IMR-90 (cell line): ENCODE measurements around the gene ABHD17A. TPM values are rescaled to one million over a fixed set of nuclear protein-coding genes. Genes with fewer than 3 reads are reported as not detected.

Source experiments
- ATAC-seq: fragments of 200-7000 bp; cut with Tn5 transposase; 2 replicates; pipeline ENCODE4 v1.9.1; 2020; ENCODE audit warnings: low read depth, mild to moderate bottlenecking, moderate library complexity
- BruUV-seq: library from RNA; stranded (reverse); fragments of 400-500 nt; replicated peaks from 2 replicates; lab custom pipeline; 2021; lab: Mats Ljungman, UMichigan
- CTCF ChIA-PET: fragments of 300-600 bp; formaldehyde crosslinking; extraction: SDS; loops from one replicate; lab custom pipeline; 2021; ENCODE audit warnings: antibody characterized with exemption; lab: Yijun Ruan, JAX
- POLR2A ChIA-PET: fragments of 300-600 bp; sonication (Branson Sonifier 250); formaldehyde crosslinking; loops from one replicate; lab custom pipeline; 2022; ENCODE audit warnings: antibody characterized with exemption; ENCODE audit not compliant: unreplicated experiment; lab: Charles Lee
- DNase-seq: peaks from one replicate; pipeline ENCODE4 v3.0.0; 2013
- H2AFZ ChIP-seq: replicated peaks from 2 replicates; pipeline ENCODE3; 2013; ENCODE audit warnings: low read length, mild to moderate bottlenecking; ENCODE audit not compliant: poor library complexity
- H2AK5ac ChIP-seq: 2 replicates; pipeline ENCODE4 v1.6.1; 2013; ENCODE audit warnings: low read depth, low read length, inconsistent platforms
- H2AK9ac ChIP-seq: replicated peaks from 2 replicates; pipeline ENCODE3; 2013; ENCODE audit warnings: mild to moderate bottlenecking, low read depth, low read length, moderate library complexity; ENCODE audit not compliant: poor library complexity
- H2BK120ac ChIP-seq: 2 replicates; pipeline ENCODE4 v1.6.1; 2013; ENCODE audit warnings: low read depth, low read length, inconsistent platforms
- H2BK15ac ChIP-seq: 3 replicates; pipeline ENCODE4 v1.6.1; 2013; ENCODE audit warnings: low read depth, low read length, inconsistent platforms
- H2BK20ac ChIP-seq: 2 replicates; pipeline ENCODE4 v1.6.1; 2013; ENCODE audit warnings: low read depth, mild to moderate bottlenecking, inconsistent platforms, low read length, moderate library complexity
- H2BK5ac ChIP-seq: 2 replicates; pipeline ENCODE4 v1.6.1; 2013; ENCODE audit warnings: mild to moderate bottlenecking, low read depth, low read length, inconsistent platforms; ENCODE audit not compliant: poor library complexity, severe bottlenecking
- H3K14ac ChIP-seq: replicated peaks from 2 replicates; pipeline ENCODE4 v1.6.1; 2013; ENCODE audit warnings: low read depth, low read length, inconsistent platforms
- H3K18ac ChIP-seq: 2 replicates; pipeline ENCODE4 v1.6.1; 2013; ENCODE audit warnings: low read depth, low read length, control low read depth
- H3K23ac ChIP-seq: 2 replicates; pipeline ENCODE4 v1.6.1; 2013; ENCODE audit warnings: low read depth, low read length, inconsistent platforms
- H3K27ac ChIP-seq: 2 replicates; pipeline ENCODE4 v1.5.1; 2013; ENCODE audit warnings: mild to moderate bottlenecking, control low read depth, low read length; ENCODE audit not compliant: insufficient read depth
- H3K27me3 ChIP-seq: 2 replicates; pipeline ENCODE4 v1.6.1; 2013; ENCODE audit warnings: low read length; ENCODE audit not compliant: control insufficient read depth, insufficient read depth
- H3K36me3 ChIP-seq: 2 replicates; pipeline ENCODE4 v1.6.1; 2013; ENCODE audit warnings: low read length, mixed read lengths; ENCODE audit not compliant: control insufficient read depth, insufficient read depth
- H3K4ac ChIP-seq: 2 replicates; pipeline ENCODE4 v1.6.1; 2013; ENCODE audit warnings: low read depth, low read length, inconsistent platforms
- H3K4me1 ChIP-seq: 2 replicates; pipeline ENCODE4 v1.6.1; 2013; ENCODE audit warnings: low read length, mixed read lengths; ENCODE audit not compliant: control insufficient read depth, insufficient read depth
- H3K4me2 ChIP-seq: 2 replicates; pipeline ENCODE4 v1.6.1; 2013; ENCODE audit warnings: low read depth, mild to moderate bottlenecking, control low read depth, low read length, moderate library complexity
- H3K4me3 ChIP-seq: 2 replicates; pipeline ENCODE4 v1.5.1; 2013; ENCODE audit warnings: low read depth, mild to moderate bottlenecking, control low read depth, low read length, moderate library complexity; ENCODE audit not compliant: insufficient read depth
- H3K56ac ChIP-seq: 2 replicates; pipeline ENCODE4 v1.6.1; 2013; ENCODE audit warnings: low read length, inconsistent platforms; ENCODE audit not compliant: insufficient read depth; ENCODE audit errors: extremely low read depth
- H3K79me1 ChIP-seq, 2 experiments: 2 replicates each; pipeline ENCODE4 v1.6.1; 2013; ENCODE audit warnings: low read length in 2 of 2, inconsistent platforms in 1 of 2, low read depth in 1 of 2
- H3K9ac ChIP-seq: 2 replicates; pipeline ENCODE4 v1.6.1; 2013; ENCODE audit warnings: low read depth, low read length, control low read depth
- H3K9me1 ChIP-seq: 2 replicates; pipeline ENCODE4 v1.6.1; 2013; ENCODE audit warnings: low read length, inconsistent platforms; ENCODE audit not compliant: insufficient read depth
- H3K9me3 ChIP-seq: 2 replicates; pipeline ENCODE4 v1.6.1; 2013; ENCODE audit warnings: low read length; ENCODE audit not compliant: control insufficient read depth, insufficient read depth
- H4K20me1 ChIP-seq: 2 replicates; pipeline ENCODE4 v1.6.1; 2013; ENCODE audit warnings: low read length, inconsistent platforms; ENCODE audit not compliant: insufficient read depth
- H4K5ac ChIP-seq: 2 replicates; pipeline ENCODE4 v1.6.1; 2013; ENCODE audit warnings: mild to moderate bottlenecking, low read depth, low read length, control low read depth
- H4K8ac ChIP-seq, 2 experiments: 2 replicates each; pipeline ENCODE4 v1.6.1; 2013; ENCODE audit warnings: low read depth in 2 of 2, low read length in 2 of 2, control low read depth in 1 of 2, inconsistent platforms in 1 of 2
- H4K91ac ChIP-seq: 2 replicates; pipeline ENCODE4 v1.6.1; 2013; ENCODE audit warnings: low read depth, low read length, inconsistent platforms; ENCODE audit not compliant: insufficient read depth
- BHLHE40 ChIP-seq: fragments of 150-350 bp; IDR thresholded peaks from 2 replicates; pipeline ENCODE4 v1.6.1; 2016; ENCODE audit warnings: mild to moderate bottlenecking, low read depth, low read length
- CEBPB ChIP-seq: IDR thresholded peaks from 2 replicates; pipeline ENCODE4 v1.6.1; 2012; ENCODE audit warnings: low read depth, low read length, improper control_type of control experiment
- CHD1 ChIP-seq: IDR thresholded peaks from 2 replicates; pipeline ENCODE4 v1.6.1; 2012; ENCODE audit warnings: low read depth, low read length, improper control_type of control experiment
- ELK1 ChIP-seq: fragments of 150-350 bp; IDR thresholded peaks from 2 replicates; pipeline ENCODE4 v1.6.1; 2016; ENCODE audit warnings: low read depth, mild to moderate bottlenecking, low read length, moderate library complexity, borderline replicate concordance
- MXI1 ChIP-seq: IDR thresholded peaks from 2 replicates; pipeline ENCODE4 v1.6.1; 2012; ENCODE audit warnings: low read depth, mild to moderate bottlenecking, low read length, moderate library complexity, borderline replicate concordance
- NFE2L2 ChIP-seq: fragments of 150-350 bp; IDR thresholded peaks from 2 replicates; pipeline ENCODE4 v1.6.1; 2016; ENCODE audit warnings: low read depth, mild to moderate bottlenecking, low read length
- POLR2A ChIP-seq: IDR thresholded peaks from 2 replicates; pipeline ENCODE4 v1.6.1; 2012; ENCODE audit warnings: mild to moderate bottlenecking, low read depth, low read length
- RAD21 ChIP-seq: IDR thresholded peaks from 2 replicates; pipeline ENCODE4 v1.6.1; 2012; ENCODE audit warnings: low read length, improper control_type of control experiment
- RFX5 ChIP-seq: IDR thresholded peaks from 2 replicates; pipeline ENCODE4 v1.8.0; 2012; ENCODE audit warnings: low read depth, mild to moderate bottlenecking, low read length, moderate library complexity
- SMC3 ChIP-seq: fragments of 150-350 bp; IDR thresholded peaks from 2 replicates; pipeline ENCODE4 v1.6.1; 2016; ENCODE audit warnings: low read depth, mild to moderate bottlenecking, antibody characterized with exemption, low read length, moderate library complexity
- WGBS, 2 experiments: methylation state at CpG; one replicate each; pipeline versions ENCODE4 v1.1.5 to v1.1.7; 2013; ENCODE audit warnings: missing lambda C conversion rate in 2 of 2; ENCODE audit not compliant: insufficient read length in 1 of 2; ENCODE audit errors: extremely low coverage in 2 of 2; 5-methylcytosine and 5-hydroxymethylcytosine counted together
- dilution Hi-C: fragments of 300-500 bp; cut with HindIII; formaldehyde crosslinking; loops from one replicate; pipeline ENCODE4 v1.14.3; 2018; ENCODE audit warnings: low sequenced_read_pairs; ENCODE audit not compliant: unreplicated experiment
- in situ Hi-C: fragments of 300-500 bp; cut with MboI; formaldehyde crosslinking; loops from 3 replicates; pipeline ENCODE4 v1.14.3; 2019; ENCODE audit warnings: low sequenced_read_pairs, inconsistent platforms, mixed read lengths
- intact Hi-C: fragments of 100-400 bp; cut with micrococcal nuclease; formaldehyde crosslinking; loops from 2 replicates; pipeline ENCODE4 v1.10.0; 2022
- polyA plus RNA-seq, 3 experiments: library from polyadenylated mRNA; depleted of rRNA; stranded (reverse); fragments of >200 nt; gene quantifications; 2 replicates each; pipeline ENCODE4 v1.2.3, GENCODE V29; 2012; ENCODE audit warnings: low replicate concordance in 1 of 3
- total RNA-seq: library from RNA; depleted of rRNA; stranded (reverse); fragments of >200 nt; gene quantifications from 2 replicates; pipeline ENCODE4 v1.2.3, GENCODE V29; 2012
- TF ChIP-seq, protein P1 (sequence below): fragments of 150-350 bp; IDR thresholded peaks from 2 replicates; pipeline ENCODE4 v1.6.1; 2017; ENCODE audit warnings: mild to moderate bottlenecking, antibody characterized with exemption, low read length, low read depth

Gene ABHD17A
- total and polyA plus RNA-seq, 2 of the 4 experiments (the other 2 are of a cell fraction), result 37.8 to 76.2 TPM

DNA sequence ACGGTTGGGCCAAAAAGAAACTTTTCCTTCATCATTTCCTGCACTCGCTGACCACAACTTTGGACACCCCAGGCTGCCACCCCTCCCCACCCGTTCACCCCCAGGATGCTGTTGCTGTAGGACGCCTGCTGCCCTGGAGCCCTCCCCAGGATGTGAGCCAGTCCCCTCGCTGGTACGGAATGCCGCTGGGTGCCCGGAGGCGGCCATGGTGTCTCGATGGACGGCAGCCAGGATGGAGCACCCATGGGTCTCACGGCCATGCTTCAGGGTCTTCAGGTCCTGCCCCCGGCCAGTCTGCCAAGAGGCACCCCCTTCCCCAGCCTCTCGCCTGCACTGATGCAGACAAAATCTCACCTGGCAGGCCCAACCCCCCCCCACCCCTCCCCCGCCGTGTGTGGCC is 40.2 kb upstream of the ABHD17A start:
- no peaks in the 10 kb centered on the region for H3K9me3 ChIP-seq
- H3K18ac ChIP-seq, result no peak overlapping the region
- no peak overlapping the region for H2BK20ac ChIP-seq
- dilution Hi-C loops (no loop called here), in situ Hi-C loops (no loop called here), intact Hi-C loops (no loop called here)
- H2BK5ac ChIP-seq, result no peak overlapping the region
- no peak overlapping the region for H2AFZ ChIP-seq
- H2AK5ac ChIP-seq, result no peak overlapping the region
- peaks cover 6% of the 10 kb centered on the region for H3K4me1 ChIP-seq
- ChIA-PET CTCF (no interaction called here), POLR2A (no interaction called here)
- no peak overlapping the region for H2AK9ac ChIP-seq
- H3K56ac ChIP-seq, result no peak overlapping the region
- no peak overlapping the region for H3K14ac ChIP-seq
- WGBS, 2 experiments, result 97% methylated on average over 10 of the region's 16 CpGs; no CpG with 5 or more reads in 1 of the 2 experiments
- no peak overlapping the region for H4K8ac ChIP-seq
- H4K91ac ChIP-seq, result no peak overlapping the region
- H3K23ac ChIP-seq, result no peak overlapping the region
- no peak overlapping the region for H2BK15ac ChIP-seq
- no peak overlapping the region for H3K27ac ChIP-seq
- peaks cover 42% of the 10 kb centered on the region for H3K36me3 ChIP-seq
- no peak overlapping the region for H3K4ac ChIP-seq
- H2BK120ac ChIP-seq, result no peak overlapping the region
- ATAC-seq (no peak), DNase-seq (no peak)
- H3K9me1 ChIP-seq, result no peaks in the 10 kb centered on the region
- no peak overlapping the region for H3K4me3 ChIP-seq
- H3K4me2 ChIP-seq, result no peak overlapping the region
- no TSS peak for BruUV-seq
- H3K9ac ChIP-seq, result no peak overlapping the region
- 0 out of 2 replicates have a peak, but pooled peaks cover 9% of the 10 kb centered on the region for H4K20me1 ChIP-seq
- no peak for TF ChIP-seq RAD21
- TF ChIP-seq CEBPB, result no peak
- no peak for TF ChIP-seq BHLHE40
- TF ChIP-seq SMC3, result no peak
- TF ChIP-seq, protein P1, sequence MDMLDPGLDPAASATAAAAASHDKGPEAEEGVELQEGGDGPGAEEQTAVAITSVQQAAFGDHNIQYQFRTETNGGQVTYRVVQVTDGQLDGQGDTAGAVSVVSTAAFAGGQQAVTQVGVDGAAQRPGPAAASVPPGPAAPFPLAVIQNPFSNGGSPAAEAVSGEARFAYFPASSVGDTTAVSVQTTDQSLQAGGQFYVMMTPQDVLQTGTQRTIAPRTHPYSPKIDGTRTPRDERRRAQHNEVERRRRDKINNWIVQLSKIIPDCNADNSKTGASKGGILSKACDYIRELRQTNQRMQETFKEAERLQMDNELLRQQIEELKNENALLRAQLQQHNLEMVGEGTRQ, result no peak
- TF ChIP-seq RFX5, result no peak
- TF ChIP-seq ELK1, result no peak
- no peak for TF ChIP-seq MXI1
- no peak for TF ChIP-seq POLR2A
- TF ChIP-seq NFE2L2, result no peak
- TF ChIP-seq CHD1, result no peak
- no peaks in the 10 kb centered on the region for H3K79me1 ChIP-seq
- no peaks in the 10 kb centered on the region for H3K27me3 ChIP-seq
- H4K5ac ChIP-seq, result no peak overlapping the region
